OCI-LY3 (cell line): ENCODE measurements around the gene FGF19.

Experiments used
- H2AFZ ChIP-seq: fragments of 200-600, 300-600 bp; shearing (Covaris generic); 2 replicates; pipeline ENCODE4 v1.6.0; 2014; ENCODE audit warnings: antibody characterized with exemption, low read depth, low read length
- H3K27ac ChIP-seq: fragments of 200-600, 300-600 bp; sonication (generic); 2 replicates; pipeline ENCODE4 v1.5.1; 2014; ENCODE audit warnings: mild to moderate bottlenecking, low read length, moderate library complexity, mixed read lengths
- H3K27me3 ChIP-seq: fragments of 200-600, 300-600 bp; sonication (generic); 2 replicates; pipeline ENCODE4 v1.6.1; 2014; ENCODE audit warnings: low read depth, low read length, mixed read lengths
- H3K36me3 ChIP-seq: fragments of 200-600, 300-600 bp; sonication (generic); replicated peaks from 2 replicates; pipeline ENCODE3; 2014; ENCODE audit warnings: low read depth, low read length, mixed read lengths
- H3K4me1 ChIP-seq: fragments of 300-600, 200-600 bp; sonication (generic); 2 replicates; pipeline ENCODE4 v1.6.1; 2014; ENCODE audit warnings: low read length, mixed read lengths
- H3K4me2 ChIP-seq: fragments of 200-600, 300-600 bp; sonication (generic); 2 replicates; pipeline ENCODE4 v1.6.1; 2014; ENCODE audit warnings: low read length, mixed read lengths
- H3K4me3 ChIP-seq: fragments of 300-600, 200-600 bp; sonication (generic); 2 replicates; pipeline ENCODE4 v1.5.1; 2014; ENCODE audit warnings: antibody characterized with exemption, mild to moderate bottlenecking, low read length, moderate library complexity
- H3K79me2 ChIP-seq: fragments of 300-600, 200-600 bp; shearing (Covaris generic); 2 replicates; pipeline ENCODE4 v1.6.1; 2014; ENCODE audit warnings: mild to moderate bottlenecking, low read length, mixed read lengths
- H3K9ac ChIP-seq: fragments of 300-600, 200-600 bp; shearing (Covaris generic); 2 replicates; pipeline ENCODE4 v1.6.0; 2014; ENCODE audit warnings: mild to moderate bottlenecking, low read length, moderate library complexity
- H3K9me3 ChIP-seq: fragments of 200-600, 300-600 bp; shearing (Covaris generic); 2 replicates; pipeline ENCODE4 v1.6.1; 2014; ENCODE audit warnings: low read length, mixed read lengths; ENCODE audit not compliant: insufficient read depth
- H4K20me1 ChIP-seq: fragments of 200-600, 300-600 bp; sonication (generic); 2 replicates; pipeline ENCODE4 v1.6.1; 2016; ENCODE audit warnings: low read length, mixed read lengths; ENCODE audit not compliant: insufficient read depth
- CTCF ChIP-seq: fragments of 200-600, 300-600 bp; sonication (generic); IDR thresholded peaks from 2 replicates; pipeline ENCODE4 v1.5.1; 2014; ENCODE audit warnings: antibody characterized with exemption, low read length, low read depth
- EZH2phosphoT487 ChIP-seq: fragments of 200-600 bp; shearing (Covaris generic); IDR thresholded peaks from 2 replicates; pipeline ENCODE4 v1.6.1; 2018; ENCODE audit warnings: antibody characterized with exemption, mixed run types, low read depth

Gene FGF19

GRCh38 chr11:69662021-69662698, 41.7 kb downstream of the FGF19 start:
- Histone ChIP-seq H3K27me3 (no peaks in the 10 kb centered on the region), H3K27ac (no peak overlapping the region), H3K4me2 (no peak overlapping the region), H3K9ac (no peak overlapping the region), H3K4me1 (no peaks in the 10 kb centered on the region), H3K4me3 (no peak overlapping the region), H2AFZ (no peak overlapping the region), H3K36me3 (peaks cover under 1% of the 10 kb centered on the region), H4K20me1 (no peaks in the 10 kb centered on the region), H3K9me3 (no peaks in the 10 kb centered on the region), H3K79me2 (no peaks in the 10 kb centered on the region)
- TF ChIP-seq CTCF (no peak), EZH2phosphoT487 (no peak)

GRCh38 chr11:69661413-69661715, 42.5 kb downstream of the FGF19 start:
- no peaks in the 10 kb centered on the region for H3K36me3 ChIP-seq
- H3K9me3 ChIP-seq, result no peaks in the 10 kb centered on the region
- H3K4me1 ChIP-seq, result no peaks in the 10 kb centered on the region
- no peak overlapping the region for H3K9ac ChIP-seq
- H2AFZ ChIP-seq, result no peak overlapping the region
- no peaks in the 10 kb centered on the region for H3K79me2 ChIP-seq
- no peaks in the 10 kb centered on the region for H4K20me1 ChIP-seq
- H3K4me2 ChIP-seq, result no peak overlapping the region
- H3K4me3 ChIP-seq, result no peak overlapping the region
- H3K27ac ChIP-seq, result no peak overlapping the region
- TF ChIP-seq CTCF (no peak), EZH2phosphoT487 (no peak)
- no peaks in the 10 kb centered on the region for H3K27me3 ChIP-seq

GRCh38 chr11:69660001-69660500, 43.8 kb downstream of the FGF19 start:
- Histone ChIP-seq H3K79me2 (no peaks in the 10 kb centered on the region), H3K9ac (no peak overlapping the region), H3K27me3 (no peaks in the 10 kb centered on the region), H2AFZ (no peak overlapping the region), H3K4me2 (no peak overlapping the region), H3K4me3 (no peak overlapping the region), H3K9me3 (no peaks in the 10 kb centered on the region), H3K4me1 (no peaks in the 10 kb centered on the region), H3K27ac (no peak overlapping the region), H4K20me1 (no peaks in the 10 kb centered on the region), H3K36me3 (no peaks in the 10 kb centered on the region)
- TF ChIP-seq CTCF, result no peak
- TF ChIP-seq EZH2phosphoT487, result no peak

GRCh38 chr11:69659591-69659990, 44.2 kb downstream of the FGF19 start:
- Histone ChIP-seq H3K27ac (no peak overlapping the region), H3K4me2 (no peak overlapping the region), H3K4me1 (no peaks in the 10 kb centered on the region), H3K4me3 (no peak overlapping the region), H2AFZ (no peak overlapping the region), H3K9ac (no peak overlapping the region), H3K27me3 (no peaks in the 10 kb centered on the region), H3K36me3 (no peaks in the 10 kb centered on the region), H3K79me2 (no peaks in the 10 kb centered on the region), H4K20me1 (no peaks in the 10 kb centered on the region), H3K9me3 (no peaks in the 10 kb centered on the region)
- TF ChIP-seq EZH2phosphoT487 (no peak), CTCF (no peak)
